Thyroid gland (tissue), 4 donors: ENCODE results near the gene CST9. TPM values are rescaled to one million over a fixed set of nuclear protein-coding genes. Genes with fewer than 3 reads are reported as not detected.

ENCODE experiments used
- DNase-seq, 2 donors: peaks; one replicate each; pipeline ENCODE4 v3.0.0-alpha.2; 2019
- H3K27ac ChIP-seq, 3 donors: fragments of 200-600 bp; sonication (generic); 1 replicate in 2 of 3; 2 replicates in 1 of 3; pipeline ENCODE4 v1.5.1; 2016 to 2019; ENCODE audit warnings: mild to moderate bottlenecking in 1 of 3, moderate library complexity in 1 of 3
- H3K27me3 ChIP-seq: fragments of 200-600 bp; sonication (generic); one replicate; pipeline ENCODE4 v1.5.1; 2019
- H3K36me3 ChIP-seq, 2 donors: fragments of 200-600 bp; sonication (generic); one replicate each; pipeline ENCODE4 v1.5.1; 2016 to 2019
- H3K4me1 ChIP-seq, 2 donors: fragments of 200-600 bp; sonication (generic); one replicate each; pipeline ENCODE4 v1.5.1; 2017 to 2019
- H3K4me3 ChIP-seq, 3 donors: fragments of 200-600 bp; sonication (generic); replicated peaks in 1 of 3; 1 replicate in 2 of 3; 2 replicates in 1 of 3; pipeline ENCODE4 v1.5.1; 2016; ENCODE audit warnings: mild to moderate bottlenecking in 1 of 3
- H3K9me3 ChIP-seq: fragments of 200-600 bp; sonication (generic); one replicate; pipeline ENCODE4 v1.5.1; 2017
- POLR2A ChIP-seq, 2 donors: fragments of 450-650 bp; IDR thresholded peaks; one replicate each; pipeline ENCODE4 v1.6.1; 2017; ENCODE audit warnings: antibody characterized with exemption in 2 of 2, mild to moderate bottlenecking in 2 of 2, moderate library complexity in 1 of 2
- WGBS, 2 donors: methylation state at CpG; one replicate each; pipeline ENCODE4 v1.1.5; 2017; 5-methylcytosine and 5-hydroxymethylcytosine counted together
- intact Hi-C: fragments of 100-400 bp; cut with DNase I; formaldehyde crosslinking; loops from one replicate; pipeline ENCODE4 v1.15.1; 2023
- total RNA-seq, 4 donors: library from RNA; depleted of rRNA; stranded (reverse); fragments of >200 nt; gene quantifications; one replicate each; pipeline ENCODE4 v1.2.3, GENCODE V29; 2016
- TF ChIP-seq, protein P1 (sequence below), 6 experiments: fragments of 200-600 bp in 3 of 6; fragments of 450-650 bp in 3 of 6; sonication (generic) in 3 of 6; IDR thresholded peaks; one replicate each; pipeline ENCODE4 v1.5.1; 2016 to 2019; ENCODE audit warnings: antibody characterized with exemption in 6 of 6, mild to moderate bottlenecking in 2 of 6, inconsistent platforms in 1 of 6, moderate library complexity in 1 of 6

The CST9 gene
- total RNA-seq, 4 donors from 2014 or later: not detected

DNA sequence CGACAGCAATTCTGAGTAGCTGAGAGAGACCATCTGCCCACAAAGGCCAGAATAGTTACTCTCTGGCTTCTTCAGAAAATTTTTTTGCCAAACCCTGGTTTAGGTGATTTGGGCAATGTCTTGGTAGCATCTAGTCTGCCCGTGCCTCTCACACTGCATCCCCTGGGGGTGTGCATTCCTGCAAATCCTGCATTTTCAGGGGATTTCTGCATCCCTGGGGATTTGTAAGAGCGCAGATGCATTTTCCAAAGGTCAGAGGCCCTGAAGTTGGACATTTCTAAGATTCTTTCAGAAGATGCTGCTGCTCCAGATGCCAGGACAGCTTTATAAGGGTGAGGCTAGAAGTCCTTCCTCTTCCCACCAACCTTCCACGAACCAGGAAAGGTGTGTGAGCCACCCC is 4.0 kb downstream of the CST9 start:
- Histone ChIP-seq H3K27me3 (no peaks in the 10 kb centered on the region), H3K4me1 (no peaks in the 10 kb centered on the region), H3K4me3 (no peak overlapping the region), H3K9me3 (no peaks in the 10 kb centered on the region), H3K27ac (no peak overlapping the region), H3K36me3 (no peaks in the 10 kb centered on the region)
- no peak for DNase-seq
- intact Hi-C loops: loop anchor here (10.0 kb wide), 1 partner anchor 157 kb away; no protein-coding TSS in a partner anchor
- no peak for TF ChIP-seq POLR2A (IDR thresholded peaks at IDR 0.05)
- TF ChIP-seq, protein P1, sequence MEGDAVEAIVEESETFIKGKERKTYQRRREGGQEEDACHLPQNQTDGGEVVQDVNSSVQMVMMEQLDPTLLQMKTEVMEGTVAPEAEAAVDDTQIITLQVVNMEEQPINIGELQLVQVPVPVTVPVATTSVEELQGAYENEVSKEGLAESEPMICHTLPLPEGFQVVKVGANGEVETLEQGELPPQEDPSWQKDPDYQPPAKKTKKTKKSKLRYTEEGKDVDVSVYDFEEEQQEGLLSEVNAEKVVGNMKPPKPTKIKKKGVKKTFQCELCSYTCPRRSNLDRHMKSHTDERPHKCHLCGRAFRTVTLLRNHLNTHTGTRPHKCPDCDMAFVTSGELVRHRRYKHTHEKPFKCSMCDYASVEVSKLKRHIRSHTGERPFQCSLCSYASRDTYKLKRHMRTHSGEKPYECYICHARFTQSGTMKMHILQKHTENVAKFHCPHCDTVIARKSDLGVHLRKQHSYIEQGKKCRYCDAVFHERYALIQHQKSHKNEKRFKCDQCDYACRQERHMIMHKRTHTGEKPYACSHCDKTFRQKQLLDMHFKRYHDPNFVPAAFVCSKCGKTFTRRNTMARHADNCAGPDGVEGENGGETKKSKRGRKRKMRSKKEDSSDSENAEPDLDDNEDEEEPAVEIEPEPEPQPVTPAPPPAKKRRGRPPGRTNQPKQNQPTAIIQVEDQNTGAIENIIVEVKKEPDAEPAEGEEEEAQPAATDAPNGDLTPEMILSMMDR (IDR thresholded peaks at IDR 0.05): no peak
- WGBS, 2 donors: 64 to 79% methylated on average over 4 of the region's 4 CpGs

DNA sequence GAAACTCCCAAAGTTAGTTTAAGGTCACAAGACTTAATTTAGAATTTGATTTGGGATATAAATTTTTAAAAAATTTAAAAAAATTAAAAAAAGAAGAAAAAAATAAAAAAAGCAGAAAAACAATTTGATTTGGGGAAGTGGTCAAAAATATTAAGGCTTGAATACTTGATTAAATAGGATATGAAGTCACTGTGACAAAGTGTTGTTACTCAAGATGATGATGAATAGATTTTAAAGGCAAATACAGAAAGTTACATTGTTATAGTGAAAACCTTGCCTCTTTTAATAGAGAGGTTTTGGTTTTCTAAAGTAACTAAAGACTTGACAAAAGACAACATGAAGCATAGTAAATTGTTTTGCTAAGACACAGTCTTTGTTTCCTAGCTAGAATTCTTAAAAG is 7.2 kb downstream of the CST9 start:
- H3K4me3 ChIP-seq: no peak overlapping the region
- TF ChIP-seq, protein P1 (IDR thresholded peaks at IDR 0.05): no peak
- TF ChIP-seq POLR2A (IDR thresholded peaks at IDR 0.05): no peak
- intact Hi-C loops: no loop called here
- no peaks in the 10 kb centered on the region for H3K9me3 ChIP-seq
- H3K27me3 ChIP-seq: no peaks in the 10 kb centered on the region
- H3K27ac ChIP-seq: no peak overlapping the region
- no peak for DNase-seq
- no peaks in the 10 kb centered on the region for H3K36me3 ChIP-seq
- no peaks in the 10 kb centered on the region for H3K4me1 ChIP-seq

DNA sequence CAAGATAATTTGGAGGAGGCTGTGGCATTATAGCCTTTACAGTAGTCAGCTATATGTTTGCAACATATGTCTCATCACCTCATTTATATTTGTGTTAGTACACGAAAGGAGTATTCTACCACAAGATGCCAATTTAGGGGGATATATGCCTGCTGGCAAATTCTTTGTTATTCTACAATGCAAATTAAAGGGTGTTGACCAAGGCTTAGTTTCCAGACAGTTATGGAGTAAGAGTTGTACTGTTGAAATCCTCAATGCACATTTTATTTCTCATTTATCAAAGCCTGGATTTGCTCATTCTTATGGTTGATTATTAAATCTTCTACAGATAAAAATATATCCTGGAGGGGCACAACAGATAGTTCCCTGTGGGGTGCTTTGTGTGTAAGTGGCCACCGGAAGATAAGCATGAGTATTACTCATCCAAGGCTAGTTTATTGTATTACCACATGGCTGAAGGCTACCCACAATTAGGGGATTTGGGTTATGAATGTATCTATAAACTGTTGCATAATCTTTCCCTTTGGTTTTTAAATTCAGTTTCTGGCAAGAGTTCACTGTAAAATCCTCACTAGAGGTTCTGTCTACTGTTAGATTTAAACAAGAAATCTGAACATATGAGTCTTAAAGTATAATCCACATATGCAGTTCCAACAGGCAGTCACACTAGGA is 9.0 kb downstream of the CST9 start:
- Histone ChIP-seq H3K9me3 (no peaks in the 10 kb centered on the region), H3K36me3 (no peaks in the 10 kb centered on the region), H3K4me1 (no peaks in the 10 kb centered on the region), H3K27me3 (no peaks in the 10 kb centered on the region), H3K4me3 (no peak overlapping the region), H3K27ac (no peak overlapping the region)
- 70 to 72% methylated on average over 2 of the region's 2 CpGs for WGBS, 2 donors
- intact Hi-C loops: no loop called here
- no peak for DNase-seq
- no peak for TF ChIP-seq POLR2A (IDR thresholded peaks at IDR 0.05)
- TF ChIP-seq, protein P1 (IDR thresholded peaks at IDR 0.05): no peak

- Histone ChIP-seq H3K4me1 (no peaks in the 10 kb centered on the region), H3K36me3 (no peaks in the 10 kb centered on the region), H3K27me3 (no peaks in the 10 kb centered on the region), H3K27ac (no peak overlapping the region), H3K4me3 (no peak overlapping the region), H3K9me3 (no peaks in the 10 kb centered on the region)
- no peak for DNase-seq
- WGBS, 2 donors: 36 to 47% methylated on average over 1 of the region's 1 CpG
- TF ChIP-seq POLR2A (IDR thresholded peaks at IDR 0.05): no peak
- TF ChIP-seq, protein P1 (IDR thresholded peaks at IDR 0.05): no peak
- intact Hi-C loops: no loop called here
These were observed 9.8 kb downstream of the CST9 start for GRCh38 chr20:23595941-23596340.

- H3K9me3 ChIP-seq: no peaks in the 10 kb centered on the region
- 89 to 92% methylated on average over 7 to 10 of the region's 10 CpGs for WGBS, 2 donors
- no peak overlapping the region for H3K27ac ChIP-seq
- H3K36me3 ChIP-seq: no peaks in the 10 kb centered on the region
- H3K4me1 ChIP-seq: no peaks in the 10 kb centered on the region
- H3K4me3 ChIP-seq: no peak overlapping the region
- H3K27me3 ChIP-seq: no peaks in the 10 kb centered on the region
- intact Hi-C loops: no loop called here
- TF ChIP-seq, protein P1 (IDR thresholded peaks at IDR 0.05): no peak
- no peak for TF ChIP-seq POLR2A (IDR thresholded peaks at IDR 0.05)
- no peak for DNase-seq
These were observed 17.0 kb downstream of the CST9 start for GRCh38 chr20:23588434-23589403.
